Measurements from ENCODE around the gene BCAP31.

GRCh38 chrX:153684467-153685155 is 39.6 kb downstream of the BCAP31 start:
- TF ChIP-seq RARB (CRISPR knock-in tag; IDR thresholded peaks at IDR 0.05) (no peak), CSRNP3 (CRISPR knock-in tag; IDR thresholded peaks at IDR 0.05) (no peak), ESRRG (CRISPR knock-in tag; IDR thresholded peaks at IDR 0.05) (no peak), TCF4 (CRISPR knock-in tag; IDR thresholded peaks at IDR 0.05; ENCODE audit: borderline replicate concordance) (no peak), BACH2 (CRISPR knock-in tag; IDR thresholded peaks at IDR 0.05; ENCODE audit: borderline replicate concordance) (no peak), ZNF565 (CRISPR knock-in tag; conservative IDR thresholded peaks at IDR 0.05; ENCODE audit: low read depth) (no peak), ZNF70 (CRISPR knock-in tag; IDR thresholded peaks at IDR 0.05) (no peak), ZFP30 (CRISPR knock-in tag; IDR thresholded peaks at IDR 0.05) (no peak), ZC3H10 (CRISPR knock-in tag; IDR thresholded peaks at IDR 0.05) (no peak)
